ENCODE results near the gene GNB4. TPM values are rescaled to one million over a fixed set of nuclear protein-coding genes. Genes with fewer than 3 reads are reported as not detected.

The GNB4 gene
- total RNA-seq, 1 donor from 2014 or later: 77.6 TPM

DNA sequence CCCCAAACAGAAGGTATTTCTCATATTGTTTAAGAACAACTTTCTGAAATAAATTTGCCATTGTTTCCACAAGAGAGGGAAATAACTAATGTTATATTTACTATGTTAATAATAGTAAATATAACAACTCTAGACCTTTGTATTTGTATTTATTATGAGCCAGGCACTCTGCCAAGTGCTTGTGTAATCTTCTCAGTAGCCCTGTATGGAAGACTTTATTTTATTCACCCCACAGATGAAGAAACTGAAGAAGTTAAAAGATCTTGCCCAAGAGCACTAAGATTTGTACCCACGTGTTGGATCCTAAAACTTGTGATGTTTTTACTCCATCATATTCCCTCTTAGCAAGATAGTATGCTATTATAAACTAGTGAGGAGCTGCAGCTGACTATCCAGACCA, 12.0 kb upstream of the GNB4 start:
- Mint-ChIP-seq H3K36me3 (ENCODE audit: low read depth) (no peaks in the 10 kb centered on the region), H3K9me3 (ENCODE audit: low read depth) (no peaks in the 10 kb centered on the region)
- no peak for DNase-seq (ENCODE audit: low spot score)

DNA sequence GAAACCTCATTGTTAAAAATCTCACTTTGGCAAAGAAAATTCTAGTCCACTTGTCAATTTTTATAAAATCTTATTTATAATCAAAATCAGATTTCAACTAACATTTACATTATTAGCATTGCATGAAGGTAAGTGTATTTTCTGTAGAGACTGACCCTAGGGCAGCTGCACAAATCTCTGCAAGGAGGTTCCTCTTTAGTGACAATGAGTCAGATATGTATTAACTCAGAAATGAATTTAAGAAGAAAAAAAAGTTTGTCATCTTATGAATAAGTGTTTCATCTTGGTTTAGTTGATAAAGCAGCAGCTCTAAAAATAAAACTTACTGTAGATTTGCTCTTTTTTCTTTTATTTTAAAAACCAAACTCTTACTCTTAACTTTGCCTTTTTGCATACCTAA, 9.0 kb upstream of the GNB4 start:
- Mint-ChIP-seq H3K4me1 (ENCODE audit: low read depth) (peaks cover 14% of the 10 kb centered on the region), H3K36me3 (ENCODE audit: low read depth) (no peaks in the 10 kb centered on the region), H3K27ac (ENCODE audit: unreplicated experiment) (no peak overlapping the region), H3K27me3 (ENCODE audit: low read depth) (no peaks in the 10 kb centered on the region), H3K4me3 (ENCODE audit: unreplicated experiment) (no peak overlapping the region), H3K9me3 (ENCODE audit: low read depth) (no peaks in the 10 kb centered on the region)
- TF ChIP-seq, protein P1, sequence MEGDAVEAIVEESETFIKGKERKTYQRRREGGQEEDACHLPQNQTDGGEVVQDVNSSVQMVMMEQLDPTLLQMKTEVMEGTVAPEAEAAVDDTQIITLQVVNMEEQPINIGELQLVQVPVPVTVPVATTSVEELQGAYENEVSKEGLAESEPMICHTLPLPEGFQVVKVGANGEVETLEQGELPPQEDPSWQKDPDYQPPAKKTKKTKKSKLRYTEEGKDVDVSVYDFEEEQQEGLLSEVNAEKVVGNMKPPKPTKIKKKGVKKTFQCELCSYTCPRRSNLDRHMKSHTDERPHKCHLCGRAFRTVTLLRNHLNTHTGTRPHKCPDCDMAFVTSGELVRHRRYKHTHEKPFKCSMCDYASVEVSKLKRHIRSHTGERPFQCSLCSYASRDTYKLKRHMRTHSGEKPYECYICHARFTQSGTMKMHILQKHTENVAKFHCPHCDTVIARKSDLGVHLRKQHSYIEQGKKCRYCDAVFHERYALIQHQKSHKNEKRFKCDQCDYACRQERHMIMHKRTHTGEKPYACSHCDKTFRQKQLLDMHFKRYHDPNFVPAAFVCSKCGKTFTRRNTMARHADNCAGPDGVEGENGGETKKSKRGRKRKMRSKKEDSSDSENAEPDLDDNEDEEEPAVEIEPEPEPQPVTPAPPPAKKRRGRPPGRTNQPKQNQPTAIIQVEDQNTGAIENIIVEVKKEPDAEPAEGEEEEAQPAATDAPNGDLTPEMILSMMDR (IDR thresholded peaks at IDR 0.05): no peak
- no peak for DNase-seq (ENCODE audit: low spot score)

More for the DNA sequence above, 12.0 kb upstream of the GNB4 start:
- H3K27me3 Mint-ChIP-seq (ENCODE audit: low read depth): no peaks in the 10 kb centered on the region
- no peak overlapping the region for H3K4me3 Mint-ChIP-seq (ENCODE audit: unreplicated experiment)
- TF ChIP-seq, protein P1 (IDR thresholded peaks at IDR 0.05): no peak
- peaks cover 8% of the 10 kb centered on the region for H3K4me1 Mint-ChIP-seq (ENCODE audit: low read depth)
- H3K27ac Mint-ChIP-seq (ENCODE audit: unreplicated experiment): no peak overlapping the region

DNA sequence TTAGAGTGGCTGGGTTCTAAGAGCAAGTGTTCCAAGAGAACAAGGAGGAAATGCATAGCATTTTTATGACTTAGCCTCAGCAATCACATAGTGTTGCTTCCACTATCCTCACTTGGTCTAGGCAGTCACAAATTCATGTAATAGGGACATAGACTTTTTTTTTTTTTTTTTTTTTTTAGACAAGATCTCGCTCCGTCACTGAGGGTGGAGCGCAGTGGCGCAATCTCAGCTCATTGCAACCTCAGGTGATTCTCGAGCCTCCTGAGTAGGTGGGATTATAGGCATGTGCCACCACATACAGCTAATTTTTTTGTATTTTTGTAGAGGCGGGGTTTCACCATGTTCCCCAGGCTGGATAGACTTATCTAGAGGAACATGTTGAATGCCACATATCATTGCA, 4.7 kb upstream of the GNB4 start:
- no peak overlapping the region for H3K4me3 Mint-ChIP-seq (ENCODE audit: unreplicated experiment)
- H3K9me3 Mint-ChIP-seq (ENCODE audit: low read depth): no peaks in the 10 kb centered on the region
- H3K36me3 Mint-ChIP-seq (ENCODE audit: low read depth): no peaks in the 10 kb centered on the region
- no peak for DNase-seq (ENCODE audit: low spot score)
- TF ChIP-seq, protein P1 (IDR thresholded peaks at IDR 0.05): no peak
- no peak overlapping the region for H3K27ac Mint-ChIP-seq (ENCODE audit: unreplicated experiment)
- peaks cover 15% of the 10 kb centered on the region for H3K4me1 Mint-ChIP-seq (ENCODE audit: low read depth)
- no peaks in the 10 kb centered on the region for H3K27me3 Mint-ChIP-seq (ENCODE audit: low read depth)

- H3K4me1 Mint-ChIP-seq (ENCODE audit: low read depth): peaks cover 15% of the 10 kb centered on the region
- no peaks in the 10 kb centered on the region for H3K36me3 Mint-ChIP-seq (ENCODE audit: low read depth)
- DNase-seq (ENCODE audit: low spot score): no peak
- TF ChIP-seq, protein P1 (IDR thresholded peaks at IDR 0.05): no peak
- no peaks in the 10 kb centered on the region for H3K9me3 Mint-ChIP-seq (ENCODE audit: low read depth)
- H3K27ac Mint-ChIP-seq (ENCODE audit: unreplicated experiment): no peak overlapping the region
- H3K4me3 Mint-ChIP-seq (ENCODE audit: unreplicated experiment): no peak overlapping the region
- H3K27me3 Mint-ChIP-seq (ENCODE audit: low read depth): no peaks in the 10 kb centered on the region
Measured at GRCh38 chr3:179454887-179455286, 3.6 kb upstream of the GNB4 start.

- DNase-seq (ENCODE audit: low spot score): no peak
- Mint-ChIP-seq H3K27me3 (ENCODE audit: low read depth) (no peaks in the 10 kb centered on the region), H3K4me1 (ENCODE audit: low read depth) (peaks cover 24% of the 10 kb centered on the region), H3K36me3 (ENCODE audit: low read depth) (no peaks in the 10 kb centered on the region), H3K9me3 (ENCODE audit: low read depth) (no peaks in the 10 kb centered on the region), H3K4me3 (ENCODE audit: unreplicated experiment) (no peak overlapping the region), H3K27ac (ENCODE audit: unreplicated experiment) (no peak overlapping the region)
- TF ChIP-seq, protein P1 (IDR thresholded peaks at IDR 0.05): no peak
Measured at GRCh38 chr3:179453967-179454366, 2.7 kb upstream of the GNB4 start.
